Measurements from ENCODE around the gene PDE10A.

Gene PDE10A

DNA sequence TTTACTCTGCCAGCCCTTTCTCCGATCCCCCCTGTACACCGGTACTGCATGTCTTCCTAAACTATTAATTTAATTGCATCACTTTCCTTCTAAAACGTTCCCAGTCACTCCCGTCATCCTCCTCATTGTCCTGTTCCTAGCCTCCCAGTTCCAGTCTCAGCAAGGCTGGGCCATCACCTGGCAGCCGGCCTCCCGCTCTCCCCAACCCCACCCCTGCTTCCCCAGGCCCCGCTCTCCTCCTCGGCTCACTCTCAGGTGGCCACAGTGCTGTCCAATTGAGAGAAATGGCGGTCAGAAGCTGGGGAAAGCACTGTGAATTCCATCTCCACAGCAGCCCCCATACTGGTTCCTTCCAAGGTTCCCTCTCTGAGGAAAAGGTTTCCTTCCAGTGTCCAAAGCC, 8.9 kb downstream of the PDE10A start:
- TF ChIP-seq GATA3 (IDR thresholded peaks at IDR 0.05; ENCODE audit: low read depth, low read length) (no peak), GATA2 (IDR thresholded peaks at IDR 0.05; ENCODE audit: low read depth, low read length) (no peak)

- TF ChIP-seq GATA2 (IDR thresholded peaks at IDR 0.05; ENCODE audit: low read depth, low read length) (no peak), GATA3 (IDR thresholded peaks at IDR 0.05; ENCODE audit: low read depth, low read length) (no peak)
These were observed 9.4 kb downstream of the PDE10A start for GRCh38 chr6:165653607-165654006.

DNA sequence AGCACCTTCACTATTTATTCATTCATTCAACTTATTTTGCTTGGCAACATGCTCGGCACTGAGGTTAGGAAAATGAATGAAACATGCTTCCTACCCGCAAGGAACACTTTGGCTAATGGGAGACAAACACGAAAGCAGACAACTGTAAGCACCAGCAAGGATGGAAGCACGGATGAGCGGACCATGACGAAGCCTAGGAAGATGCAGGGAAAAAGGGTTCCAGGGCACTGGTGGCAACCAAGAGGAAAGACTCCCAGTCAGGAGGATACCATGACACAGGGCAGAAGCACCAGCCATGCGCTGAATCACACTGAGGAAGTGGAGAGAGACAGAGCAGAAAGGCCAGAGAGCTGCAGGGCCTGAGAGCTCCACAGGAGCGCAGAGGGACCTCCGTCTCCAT, 9.8 kb downstream of the PDE10A start:
- no peak for TF ChIP-seq GATA2 (IDR thresholded peaks at IDR 0.05; ENCODE audit: low read depth, low read length)
- no peak for TF ChIP-seq GATA3 (IDR thresholded peaks at IDR 0.05; ENCODE audit: low read depth, low read length)

- TF ChIP-seq GATA3 (IDR thresholded peaks at IDR 0.05; ENCODE audit: low read depth, low read length) (no peak), GATA2 (IDR thresholded peaks at IDR 0.05; ENCODE audit: low read depth, low read length) (no peak)
These were observed 10.3 kb downstream of the PDE10A start for GRCh38 chr6:165652766-165653165.

GRCh38 chr6:165649166-165650137, 13.6 kb downstream of the PDE10A start:
- TF ChIP-seq GATA2 (IDR thresholded peaks at IDR 0.05; ENCODE audit: low read depth, low read length) (peak; percentile 52; the same call in 1 of the 2 replicates), GATA3 (IDR thresholded peaks at IDR 0.05; ENCODE audit: low read depth, low read length) (0 out of 2 replicates have a peak, but pooled peaks have one; percentile 29)

DNA sequence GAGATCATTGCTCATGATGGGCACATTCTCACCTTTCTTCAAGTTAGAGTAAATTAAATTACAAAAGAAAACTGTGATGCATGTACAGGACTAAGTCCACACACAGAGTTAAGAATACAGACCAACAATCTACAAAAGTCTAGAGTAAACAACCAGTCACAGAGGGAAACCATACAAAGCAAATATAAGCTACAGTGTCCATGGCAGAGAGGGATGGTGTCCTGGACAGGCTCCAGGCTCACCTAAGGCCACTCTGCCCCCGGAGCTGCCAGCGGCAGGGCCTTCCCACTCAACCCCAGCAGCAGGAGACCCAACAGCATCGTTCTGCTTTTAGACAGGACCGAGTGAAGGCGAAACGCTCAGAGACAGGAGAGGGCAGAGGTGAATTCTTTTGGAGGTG, 16.0 kb downstream of the PDE10A start:
- no peak for TF ChIP-seq GATA3 (IDR thresholded peaks at IDR 0.05; ENCODE audit: low read depth, low read length)

GRCh38 chr6:165645919-165646318, 17.1 kb downstream of the PDE10A start:
- TF ChIP-seq GATA3 (IDR thresholded peaks at IDR 0.05; ENCODE audit: low read depth, low read length) (no peak), GATA2 (IDR thresholded peaks at IDR 0.05; ENCODE audit: low read depth, low read length) (no peak)

GRCh38 chr6:165644586-165645266, 18.3 kb downstream of the PDE10A start:
- TF ChIP-seq GATA2 (IDR thresholded peaks at IDR 0.05; ENCODE audit: low read depth, low read length) (no peak), GATA3 (IDR thresholded peaks at IDR 0.05; ENCODE audit: low read depth, low read length) (no peak)

DNA sequence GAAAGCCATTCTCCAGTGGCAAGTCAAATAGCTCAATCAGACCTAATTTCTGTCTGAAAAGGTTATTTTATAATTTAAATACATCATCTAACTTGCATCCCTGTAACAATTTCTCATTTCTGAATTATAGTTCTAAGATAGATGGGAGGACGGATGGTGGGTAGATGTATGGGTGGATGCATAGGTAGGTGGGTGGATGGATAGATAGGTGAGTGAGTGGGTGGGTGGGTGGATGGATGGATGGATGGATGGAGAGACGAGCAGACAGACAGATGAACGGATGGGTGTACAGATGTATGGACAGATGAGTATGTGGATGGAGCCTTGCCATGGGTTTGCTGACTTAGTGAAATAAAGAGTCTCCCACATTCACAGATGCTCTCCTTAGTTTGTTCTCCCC, 20.0 kb downstream of the PDE10A start:
- no peak for TF ChIP-seq GATA2 (IDR thresholded peaks at IDR 0.05; ENCODE audit: low read depth, low read length)
- TF ChIP-seq GATA3 (IDR thresholded peaks at IDR 0.05; ENCODE audit: low read depth, low read length): no peak

DNA sequence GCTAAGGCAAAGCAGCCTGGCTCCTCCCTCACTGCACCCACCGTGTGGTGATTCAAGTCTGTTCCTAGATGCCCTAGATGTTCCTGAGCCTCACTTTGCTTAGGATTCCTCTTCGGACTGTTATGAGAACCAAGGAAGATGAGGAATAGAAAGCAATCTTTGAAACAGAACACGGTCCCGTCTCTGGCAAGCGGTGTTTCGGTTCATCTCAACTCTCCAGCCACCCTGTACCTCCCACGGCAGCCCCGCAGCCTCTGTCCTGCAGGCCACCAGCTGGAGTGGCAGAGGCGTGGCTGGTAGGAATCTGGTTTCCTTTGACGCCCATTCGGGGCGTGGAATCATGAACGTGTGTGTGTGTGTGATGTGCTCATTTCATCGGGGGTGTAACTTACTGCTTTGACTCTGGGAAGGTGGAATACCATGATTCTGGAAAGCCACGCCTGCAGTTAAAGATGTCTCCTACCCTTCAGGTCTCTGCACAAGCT, 21.3 kb downstream of the PDE10A start:
- TF ChIP-seq GATA3 (IDR thresholded peaks at IDR 0.05; ENCODE audit: low read depth, low read length) (no peak), GATA2 (IDR thresholded peaks at IDR 0.05; ENCODE audit: low read depth, low read length) (no peak)

DNA sequence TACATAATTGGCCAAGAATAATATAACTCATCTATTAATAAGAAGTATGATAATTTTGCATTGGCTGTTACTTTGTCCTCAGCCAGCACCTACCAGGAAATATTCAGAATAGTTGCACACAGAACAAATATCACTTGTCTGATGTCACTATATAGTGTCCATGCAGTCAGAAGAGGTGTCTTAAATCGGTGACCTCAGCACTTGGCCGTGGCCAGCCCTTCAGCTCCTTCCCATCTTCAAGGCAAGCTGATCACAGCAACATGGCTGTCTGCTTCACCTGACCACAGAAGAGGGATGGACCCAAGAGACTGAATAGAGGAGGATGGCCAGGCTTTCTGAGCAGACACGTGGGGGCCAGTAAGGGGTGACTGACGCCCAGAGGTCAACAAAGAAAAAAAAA, 22.2 kb downstream of the PDE10A start:
- no peak for TF ChIP-seq GATA3 (IDR thresholded peaks at IDR 0.05; ENCODE audit: low read depth, low read length)
- no peak for TF ChIP-seq GATA2 (IDR thresholded peaks at IDR 0.05; ENCODE audit: low read depth, low read length)

- TF ChIP-seq GATA2 (IDR thresholded peaks at IDR 0.05; ENCODE audit: low read depth, low read length) (no peak), GATA3 (IDR thresholded peaks at IDR 0.05; ENCODE audit: low read depth, low read length) (no peak)
These were observed 24.5 kb downstream of the PDE10A start for GRCh38 chr6:165638530-165638929.

- no peak for TF ChIP-seq GATA2 (IDR thresholded peaks at IDR 0.05; ENCODE audit: low read depth, low read length)
- TF ChIP-seq GATA3 (IDR thresholded peaks at IDR 0.05; ENCODE audit: low read depth, low read length): no peak
These were observed 25.5 kb downstream of the PDE10A start for GRCh38 chr6:165637586-165637985.

DNA sequence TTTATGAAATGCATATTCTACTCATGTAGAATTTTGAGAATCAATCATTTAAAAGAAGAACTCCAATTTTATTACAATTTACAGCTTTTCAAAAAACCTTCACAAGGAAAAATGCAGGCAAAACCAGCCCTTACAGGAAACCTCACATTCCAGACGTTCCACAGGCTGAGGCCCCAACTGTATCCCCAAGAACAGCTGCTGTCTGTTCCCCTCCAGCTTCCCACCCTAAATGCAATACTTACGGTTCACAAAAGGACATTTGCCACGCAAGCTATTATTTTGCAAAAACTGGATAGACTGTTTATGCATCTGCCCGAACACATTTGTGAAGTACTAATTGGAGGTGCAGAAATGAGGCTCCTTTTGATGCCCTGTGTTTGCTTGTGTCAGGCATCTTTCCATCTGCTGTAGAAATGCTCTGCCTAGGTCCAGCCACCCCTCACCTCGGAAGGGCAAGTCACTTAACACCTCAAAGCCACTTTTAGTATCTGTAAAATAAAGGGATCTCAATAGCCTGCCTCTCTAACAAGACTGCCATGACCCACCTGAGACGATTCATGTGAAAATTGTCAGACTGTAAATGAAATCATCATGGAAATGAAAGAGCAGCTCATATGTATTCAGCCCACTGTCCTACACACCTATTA, 26.5 kb downstream of the PDE10A start:
- TF ChIP-seq GATA2 (IDR thresholded peaks at IDR 0.05; ENCODE audit: low read depth, low read length): no peak
- TF ChIP-seq GATA3 (IDR thresholded peaks at IDR 0.05; ENCODE audit: low read depth, low read length): no peak

Data from SH-SY5Y (cell line).